ENCODE results near the gene CLMN. TPM values are rescaled to one million over a fixed set of nuclear protein-coding genes. Genes with fewer than 3 reads are reported as not detected.

The CLMN gene
- total RNA-seq, 2 experiments from 2014 or later = 0.27 to 0.67 TPM

- Histone ChIP-seq H3K36me3 (ENCODE audit: insufficient read depth, low read length) (no peaks in the 10 kb centered on the region), H3K27ac (ENCODE audit: low read depth in 1 of 2, low read length in 2 of 2) (no peak overlapping the region), H3K27me3 (ENCODE audit: control insufficient read depth in 1 of 2, insufficient read depth in 2 of 2, low read length in 2 of 2) (no peaks in the 10 kb centered on the region), H3K4me1 (ENCODE audit: insufficient read depth, low read length) (no peaks in the 10 kb centered on the region), H3K9me3 (ENCODE audit: control insufficient read depth in 1 of 2, insufficient read depth in 1 of 2, low read length in 2 of 2) (no peaks in the 10 kb centered on the region), H3K4me3 (ENCODE audit: low read length) (no peak overlapping the region)
- Mint-ChIP-seq H3K27me3 (peaks cover 11% of the 10 kb centered on the region), H3K9me3 (no peaks in the 10 kb centered on the region), H3K4me1 (ENCODE audit: low read depth) (no peaks in the 10 kb centered on the region), H3K27ac (no peak overlapping the region), H3K36me3 (ENCODE audit: low read depth) (no peaks in the 10 kb centered on the region), H3K4me3 (no peak overlapping the region)
- intact Hi-C loops (cut with DNase I, micrococcal nuclease) = no loop called here
- no peak for ATAC-seq (ENCODE audit: poor library complexity)
- TF ChIP-seq CTCF (IDR thresholded peaks at IDR 0.05) = no peak
- ChIA-PET CTCF (no interaction called here), POLR2A (no interaction called here)
- DNase-seq = no peak
Observed at GRCh38 chr14:95229749-95230148, 90.0 kb downstream of the CLMN start.

GRCh38 chr14:95228240-95228639 is 91.5 kb downstream of the CLMN start:
- Histone ChIP-seq H3K4me1 (ENCODE audit: insufficient read depth, low read length) (no peaks in the 10 kb centered on the region), H3K36me3 (ENCODE audit: insufficient read depth, low read length) (no peaks in the 10 kb centered on the region), H3K4me3 (ENCODE audit: low read length) (no peak overlapping the region), H3K9me3 (ENCODE audit: control insufficient read depth in 1 of 2, insufficient read depth in 1 of 2, low read length in 2 of 2) (no peaks in the 10 kb centered on the region), H3K27ac (ENCODE audit: low read depth in 1 of 2, low read length in 2 of 2) (no peak overlapping the region), H3K27me3 (ENCODE audit: control insufficient read depth in 1 of 2, insufficient read depth in 2 of 2, low read length in 2 of 2) (no peaks in the 10 kb centered on the region)
- intact Hi-C loops (cut with DNase I, micrococcal nuclease) = no loop called here
- no peak overlapping the region for H3K4me3 Mint-ChIP-seq
- no peak overlapping the region for H3K27ac Mint-ChIP-seq
- CTCF ChIA-PET = no interaction called here
- no peaks in the 10 kb centered on the region for H3K36me3 Mint-ChIP-seq (ENCODE audit: low read depth)
- H3K27me3 Mint-ChIP-seq = peaks cover 11% of the 10 kb centered on the region
- no peaks in the 10 kb centered on the region for H3K4me1 Mint-ChIP-seq (ENCODE audit: low read depth)
- ATAC-seq (ENCODE audit: poor library complexity) (no peak), DNase-seq (no peak)
- POLR2A ChIA-PET = no interaction called here
- no peak for TF ChIP-seq CTCF (IDR thresholded peaks at IDR 0.05)
- H3K9me3 Mint-ChIP-seq = no peaks in the 10 kb centered on the region

GRCh38 chr14:95227279-95227860 is 92.3 kb downstream of the CLMN start:
- H3K36me3 Mint-ChIP-seq (ENCODE audit: low read depth) = no peaks in the 10 kb centered on the region
- H3K4me3 ChIP-seq (ENCODE audit: low read length) = no peak overlapping the region
- ChIA-PET CTCF (no interaction called here), POLR2A (no interaction called here)
- intact Hi-C loops (cut with DNase I, micrococcal nuclease) = no loop called here
- no peak for TF ChIP-seq CTCF (IDR thresholded peaks at IDR 0.05)
- no peak overlapping the region for H3K4me3 Mint-ChIP-seq
- H3K27me3 ChIP-seq (ENCODE audit: control insufficient read depth in 1 of 2, insufficient read depth in 2 of 2, low read length in 2 of 2) = no peaks in the 10 kb centered on the region
- peaks cover 10% of the 10 kb centered on the region for H3K27me3 Mint-ChIP-seq
- no peak for ATAC-seq (ENCODE audit: poor library complexity)
- no peaks in the 10 kb centered on the region for H3K36me3 ChIP-seq (ENCODE audit: insufficient read depth, low read length)
- H3K27ac ChIP-seq (ENCODE audit: low read depth in 1 of 2, low read length in 2 of 2) = no peak overlapping the region
- no peaks in the 10 kb centered on the region for H3K9me3 Mint-ChIP-seq
- no peak overlapping the region for H3K27ac Mint-ChIP-seq
- no peaks in the 10 kb centered on the region for H3K4me1 ChIP-seq (ENCODE audit: insufficient read depth, low read length)
- no peaks in the 10 kb centered on the region for H3K4me1 Mint-ChIP-seq (ENCODE audit: low read depth)
- DNase-seq = no peak
- H3K9me3 ChIP-seq (ENCODE audit: control insufficient read depth in 1 of 2, insufficient read depth in 1 of 2, low read length in 2 of 2) = no peaks in the 10 kb centered on the region
